ENCODE results near the gene HPSE2.
A peak's percentile ranks its signal among the peaks of the same experiment; 100 is the strongest.

Gene HPSE2

DNA sequence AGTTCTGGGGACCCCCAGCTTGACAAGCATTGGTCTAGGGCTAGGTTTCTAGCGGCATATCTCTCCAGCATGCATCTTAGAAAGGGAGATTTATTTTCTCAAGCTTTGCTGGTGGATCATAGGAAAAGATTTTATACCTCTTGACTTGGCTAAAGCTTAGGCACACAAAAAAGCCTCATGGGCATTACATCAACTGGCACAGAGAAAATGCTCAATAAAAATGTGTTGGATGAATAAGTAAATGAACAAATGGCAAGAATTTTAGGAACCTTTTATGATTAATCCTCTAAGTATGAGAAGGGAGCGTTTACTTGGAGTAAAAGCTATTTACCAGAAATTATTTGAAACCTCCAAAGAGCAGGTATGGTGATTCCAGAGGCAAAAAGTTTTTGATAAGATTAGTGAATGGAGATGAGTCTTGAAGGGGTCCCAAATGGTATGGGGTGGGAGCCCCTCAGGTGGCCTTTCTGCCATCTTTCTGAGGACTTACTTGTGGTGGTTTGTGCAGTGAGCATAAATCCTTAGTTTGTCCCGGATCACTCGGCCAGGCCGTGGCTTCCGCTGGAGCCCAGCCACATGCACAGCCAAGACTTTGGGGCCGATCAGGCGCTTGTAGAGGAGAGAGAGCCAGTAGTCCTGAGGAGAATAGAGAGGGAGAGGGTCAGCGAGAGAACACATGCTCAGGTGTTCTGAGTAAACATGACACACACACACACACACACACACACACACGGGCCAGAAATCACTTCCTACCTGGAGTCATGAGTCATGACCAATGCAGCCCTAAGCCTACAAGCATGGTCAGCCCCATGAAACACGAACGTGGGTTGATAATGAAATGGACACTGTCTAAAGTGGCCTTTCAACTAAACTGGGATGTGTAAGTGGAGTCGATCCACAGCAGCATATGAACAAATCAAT lies 745.8 kb downstream of the HPSE2 start:
- no peak for DNase-seq (ENCODE audit: low read depth)

DNA sequence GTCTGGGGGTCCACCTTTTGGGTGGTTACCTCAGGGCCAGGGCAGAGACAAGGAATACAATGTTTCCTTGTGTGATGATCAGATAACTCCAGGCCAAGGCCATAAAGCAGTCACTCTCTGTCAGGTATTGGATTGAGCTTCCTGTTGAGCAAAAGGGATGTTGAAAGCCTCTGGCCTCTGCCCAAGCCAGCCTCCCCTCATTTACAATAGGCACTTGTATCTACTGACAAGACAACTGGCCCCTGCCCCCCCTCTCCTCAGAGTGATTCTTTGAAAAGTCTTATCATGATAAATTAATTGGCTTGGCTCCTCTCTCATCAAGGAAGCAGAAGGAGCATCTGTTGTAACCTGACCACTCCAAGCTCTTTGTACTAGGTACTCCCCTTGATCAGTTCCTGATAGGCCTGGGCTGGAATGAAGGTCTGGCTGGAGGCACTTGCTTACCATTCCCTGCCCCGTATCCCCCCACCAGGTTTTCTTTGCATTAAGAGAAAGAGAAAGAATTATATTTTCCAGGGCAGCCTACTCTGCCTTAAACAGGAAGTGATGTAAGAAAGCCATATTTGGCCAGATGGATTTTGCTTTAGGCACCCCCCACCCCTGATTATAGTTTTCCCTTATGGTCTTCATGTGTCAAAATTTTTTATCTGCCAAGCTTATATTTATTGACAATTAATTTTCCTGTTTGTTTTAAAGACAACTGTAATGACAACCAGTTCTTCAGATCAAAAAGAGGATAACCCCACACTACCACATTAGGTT lies 746.8 kb downstream of the HPSE2 start:
- no peak for DNase-seq (ENCODE audit: low read depth)

DNA sequence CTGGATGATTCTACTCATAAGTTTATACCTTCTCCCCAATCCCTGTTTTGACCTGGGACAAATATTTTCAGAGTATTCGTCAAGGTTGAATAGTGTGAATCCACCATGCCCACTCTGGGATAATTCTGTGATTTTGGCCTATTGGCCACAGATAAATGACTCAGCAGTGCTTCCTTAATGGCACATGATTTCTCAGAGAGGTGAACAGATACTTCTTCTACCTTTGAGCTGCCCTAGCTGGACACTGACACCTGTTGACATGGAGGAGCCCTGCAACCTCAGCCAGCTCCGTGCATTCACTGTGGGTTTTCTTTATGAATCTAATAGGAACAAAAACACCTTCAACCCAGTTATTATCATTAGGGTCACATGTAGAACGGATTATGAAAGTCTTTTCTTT lies 748.0 kb downstream of the HPSE2 start:
- no peak for DNase-seq (ENCODE audit: low read depth)

DNA sequence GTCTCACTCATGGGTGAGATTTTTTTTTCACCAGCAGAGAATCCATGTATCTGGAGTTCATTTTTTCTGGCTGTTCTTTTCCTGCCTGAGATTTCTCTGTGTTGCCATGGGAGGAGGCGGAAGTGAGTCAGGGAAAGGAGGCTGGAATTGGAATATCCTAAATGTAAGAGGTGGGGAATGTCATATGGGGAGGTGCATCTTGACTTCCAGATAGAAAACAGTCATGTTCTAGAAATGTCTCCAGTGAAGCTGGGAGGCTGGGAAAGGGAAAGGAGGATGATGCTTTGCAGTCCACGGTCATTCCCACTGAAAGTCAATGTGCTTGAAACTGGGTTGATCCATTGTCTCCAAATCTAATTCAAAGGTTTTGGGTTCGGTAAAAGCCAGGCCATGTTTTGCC lies 749.2 kb downstream of the HPSE2 start:
- peak; percentile 89 for DNase-seq (ENCODE audit: low read depth)

DNA sequence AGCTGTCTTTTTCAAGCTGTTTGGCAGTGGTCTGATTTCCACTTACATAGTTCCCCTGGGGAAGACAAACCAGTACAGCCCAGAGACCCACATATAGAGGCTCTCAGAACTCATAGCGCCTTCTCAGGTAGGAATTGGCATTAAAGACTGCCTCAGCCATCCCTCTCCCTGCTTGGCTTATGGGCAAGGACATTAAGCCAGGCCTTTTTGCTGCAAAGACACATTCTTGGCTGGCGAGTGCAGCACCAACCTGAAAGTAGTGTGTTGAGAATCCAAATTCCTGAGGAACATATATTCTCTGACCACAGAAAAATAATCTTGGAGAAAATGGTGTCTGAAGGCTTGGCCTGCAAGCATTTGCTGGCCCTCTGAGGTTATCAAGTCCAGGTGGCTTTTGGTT lies 749.7 kb downstream of the HPSE2 start:
- DNase-seq (ENCODE audit: low read depth), result peak; percentile 49

DNA sequence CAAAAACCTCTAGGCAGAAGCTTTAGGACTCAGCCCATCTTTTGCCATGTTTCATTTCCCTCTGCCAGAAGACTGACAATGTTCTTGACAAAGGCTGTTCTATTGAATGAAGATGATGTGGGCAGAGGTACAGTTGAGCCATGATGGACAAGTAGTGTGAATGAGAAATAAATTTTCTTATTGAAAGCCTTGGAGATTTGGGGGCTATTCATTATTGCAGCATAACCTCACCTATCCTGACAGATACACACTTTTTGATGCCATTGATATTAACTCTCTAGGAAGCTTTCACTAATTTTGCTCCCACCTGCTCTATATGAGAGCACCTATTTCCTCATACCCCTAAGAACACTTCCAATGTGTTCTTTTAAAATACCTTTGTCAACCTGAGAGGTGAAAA lies 752.0 kb downstream of the HPSE2 start:
- no peak for DNase-seq (ENCODE audit: low read depth)

DNA sequence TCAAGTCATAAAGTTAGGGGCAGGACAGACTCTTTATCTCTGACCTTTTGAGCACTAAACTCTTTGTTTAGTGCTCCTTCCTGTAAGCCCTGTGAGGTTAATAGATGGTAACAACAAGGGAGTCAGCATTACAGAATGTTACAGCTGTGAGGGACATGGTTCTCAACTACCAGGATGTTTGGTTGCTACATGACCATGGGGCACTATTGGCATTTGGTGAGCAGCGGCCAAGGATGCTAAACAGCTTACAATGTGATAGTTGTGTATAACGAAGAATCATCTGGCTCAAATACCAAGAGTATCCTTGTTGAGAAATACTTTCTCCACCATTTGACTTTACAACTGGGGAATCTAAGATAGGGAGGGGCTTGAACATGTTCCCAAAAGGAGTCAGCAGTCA lies 753.6 kb downstream of the HPSE2 start:
- no peak for DNase-seq (ENCODE audit: low read depth)

DNA sequence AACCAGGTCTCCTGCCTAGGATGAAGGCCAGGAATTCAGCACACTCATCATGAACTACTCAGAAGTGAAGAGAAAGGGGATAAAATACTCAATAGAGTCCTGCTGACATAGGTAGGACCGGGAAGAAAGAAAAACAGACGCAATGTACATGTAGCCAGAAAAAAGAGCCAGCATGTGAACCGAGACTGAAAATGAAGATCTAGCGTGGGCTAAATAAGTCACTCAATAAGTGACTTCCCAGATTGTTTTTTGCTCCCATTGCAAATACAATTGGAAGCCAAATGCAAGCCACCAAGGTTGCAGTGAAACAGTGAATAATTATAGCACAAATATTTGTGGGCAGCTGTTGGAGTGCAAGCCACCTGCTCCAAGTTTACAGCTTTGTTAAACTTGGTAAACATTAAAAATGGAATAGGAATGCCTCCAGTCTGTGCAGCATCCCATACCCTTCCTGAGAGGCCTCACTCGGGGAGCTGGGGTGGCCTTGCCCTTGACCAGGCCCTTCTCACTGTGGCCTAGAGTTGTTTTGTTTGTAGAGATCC lies 754.2 kb downstream of the HPSE2 start:
- DNase-seq (ENCODE audit: low read depth), result no peak

DNA sequence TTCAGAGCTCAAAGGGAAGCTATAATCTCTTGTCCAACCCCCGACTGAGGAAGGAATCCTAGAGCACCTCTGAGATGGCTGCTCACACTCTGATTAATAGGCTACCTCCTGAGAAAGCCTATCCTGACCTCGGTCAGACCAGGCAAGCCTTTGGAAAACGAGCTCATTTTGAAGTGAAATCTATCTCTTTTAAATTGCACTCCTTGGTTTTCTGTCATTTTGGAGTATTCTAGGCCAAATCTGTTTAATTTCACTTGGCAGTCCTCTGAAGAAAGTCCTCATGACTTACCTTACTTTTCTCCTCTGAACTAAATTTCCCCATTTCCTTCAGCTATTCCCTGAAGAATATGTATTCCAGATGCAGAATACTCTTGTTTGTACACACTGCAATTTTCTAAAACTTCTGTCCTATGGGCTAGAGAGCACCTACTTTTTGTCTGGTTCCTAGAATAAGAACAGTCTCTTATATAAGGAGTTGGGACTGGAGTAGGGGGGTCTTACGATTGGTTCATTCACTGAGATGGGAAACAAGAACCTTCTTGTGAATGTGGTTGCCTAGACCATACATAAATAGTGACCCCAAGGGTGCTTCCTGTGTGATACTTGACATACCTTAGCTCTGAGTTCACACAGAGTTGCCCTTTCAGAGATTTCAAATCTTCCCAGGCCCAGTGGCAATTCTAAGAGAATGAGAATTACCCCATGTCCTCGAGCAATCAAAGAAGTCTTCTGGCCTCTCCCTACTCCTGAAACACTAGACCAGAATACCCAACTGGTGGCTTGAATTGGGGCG lies 757.0 kb downstream of the HPSE2 start:
- DNase-seq (ENCODE audit: low read depth), result peak; percentile 69

DNA sequence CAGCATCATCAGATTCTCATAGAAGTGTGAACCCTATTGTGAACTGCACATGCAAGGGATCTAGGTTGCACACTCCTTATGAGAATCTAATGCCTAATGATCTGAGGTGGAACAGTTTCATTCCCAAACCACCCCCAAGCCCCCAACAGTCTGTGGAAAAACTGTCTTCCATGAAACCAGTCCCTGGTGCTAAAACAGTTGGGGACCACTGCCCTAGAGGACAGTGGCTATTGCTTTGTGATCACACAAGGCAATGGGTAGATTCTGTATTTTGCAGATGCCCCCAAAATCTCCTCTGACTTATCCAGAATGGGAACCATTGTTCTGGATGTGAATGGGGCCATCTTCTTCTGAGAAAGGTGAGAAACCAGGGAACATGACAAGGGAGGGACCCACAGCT lies 757.8 kb downstream of the HPSE2 start:
- DNase-seq (ENCODE audit: low read depth), result no peak

DNA sequence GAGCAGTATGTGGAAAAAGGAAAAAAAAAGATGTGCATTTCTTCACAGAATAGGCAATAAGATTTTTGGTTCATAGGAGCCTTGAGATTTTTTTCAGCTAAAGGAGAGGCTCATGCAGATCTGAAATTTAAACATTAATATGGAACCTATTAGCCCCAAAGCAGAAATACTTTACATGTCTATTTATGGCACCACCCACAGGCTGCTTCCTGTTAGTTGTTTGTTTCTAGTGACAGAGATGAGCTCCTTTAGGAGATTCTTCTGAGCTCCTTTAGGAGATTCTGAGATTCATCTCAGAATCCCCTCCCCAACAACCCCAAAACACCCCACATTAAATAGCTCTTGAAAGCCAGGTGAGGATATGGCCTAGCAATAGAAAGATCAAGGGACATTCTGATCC lies 761.0 kb downstream of the HPSE2 start:
- DNase-seq (ENCODE audit: low read depth), result no peak

DNA sequence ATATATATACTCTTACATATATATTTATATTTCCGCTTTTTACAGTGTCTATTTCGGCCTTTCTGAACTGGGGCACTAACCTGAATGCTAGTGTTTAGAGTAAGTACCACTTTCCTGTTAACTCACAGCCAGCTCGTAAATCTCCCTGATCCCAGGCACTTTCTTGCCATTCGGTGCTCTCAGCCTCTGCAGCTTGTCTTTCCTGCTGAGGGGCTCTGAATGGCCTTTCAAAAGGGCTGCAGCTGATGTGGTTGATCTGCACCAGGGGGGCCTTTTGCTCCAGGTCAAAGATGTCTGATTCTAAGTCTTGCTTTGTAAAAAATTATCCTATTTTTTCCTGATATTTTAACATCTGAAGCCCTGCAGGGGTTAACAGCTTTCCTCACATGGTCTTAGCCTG lies 763.5 kb downstream of the HPSE2 start:
- no peak for DNase-seq (ENCODE audit: low read depth)

DNA sequence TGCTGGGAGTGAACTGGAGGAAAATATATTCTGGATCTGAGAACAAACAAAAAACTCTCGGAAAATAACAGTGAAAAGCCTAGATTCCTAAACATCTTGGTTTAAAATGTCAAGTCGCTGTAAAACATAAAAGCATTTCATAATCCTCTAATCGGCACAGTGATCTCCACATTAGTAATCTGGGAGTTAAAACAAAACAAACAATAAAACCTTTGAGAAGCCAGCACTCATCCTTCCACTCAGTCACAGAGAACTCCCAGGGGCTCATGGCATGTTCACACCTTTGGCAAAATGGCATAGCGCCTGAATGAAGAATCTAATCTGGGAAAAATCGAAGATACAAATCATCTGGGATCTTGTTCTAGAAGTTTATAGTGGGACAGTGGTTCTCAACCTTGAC lies 764.8 kb downstream of the HPSE2 start:
- DNase-seq (ENCODE audit: low read depth), result peak; percentile 8

DNA sequence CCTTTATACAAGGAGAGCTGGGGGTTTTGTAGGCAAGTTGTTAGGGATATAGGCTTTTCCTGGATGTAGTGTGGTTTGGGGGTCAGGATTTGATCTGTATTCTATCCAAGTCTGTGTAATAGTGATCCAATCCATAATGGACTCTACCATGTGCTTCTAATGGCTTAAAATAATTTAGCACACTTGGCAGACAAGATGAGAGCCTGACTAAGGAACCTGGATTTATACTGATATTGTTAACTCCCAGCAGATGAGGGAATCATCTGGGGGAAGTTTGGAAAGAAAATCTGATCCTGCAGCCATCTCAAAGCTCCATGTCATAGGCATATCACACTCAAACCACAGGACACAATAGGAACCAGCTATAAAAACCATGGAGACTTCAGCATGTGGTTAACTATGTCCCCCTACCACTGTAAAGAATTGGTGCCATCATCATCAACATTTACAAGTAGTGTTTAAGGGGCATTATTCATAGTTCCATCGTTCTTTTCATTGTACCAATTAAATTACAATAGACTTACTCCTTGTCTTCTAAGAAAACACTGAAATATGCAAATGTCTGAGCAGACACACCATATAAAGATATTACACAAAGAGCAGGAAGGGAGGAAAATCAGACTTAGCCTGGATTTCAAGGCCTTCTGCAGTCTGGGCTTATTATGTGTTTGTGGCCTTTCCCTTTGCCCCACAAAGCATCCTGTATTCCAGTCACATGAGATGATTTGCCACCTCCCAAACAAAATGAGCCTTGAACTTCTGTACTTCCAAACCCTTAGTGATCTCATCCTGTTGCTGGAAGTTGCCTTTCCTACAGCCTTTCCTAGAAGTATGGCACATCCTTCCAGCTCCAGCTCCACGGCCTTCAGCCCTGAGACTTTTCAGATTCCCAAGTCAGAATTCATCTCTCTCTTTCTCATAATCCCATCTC lies 766.4 kb downstream of the HPSE2 start:
- no peak for DNase-seq (ENCODE audit: low read depth)

DNA sequence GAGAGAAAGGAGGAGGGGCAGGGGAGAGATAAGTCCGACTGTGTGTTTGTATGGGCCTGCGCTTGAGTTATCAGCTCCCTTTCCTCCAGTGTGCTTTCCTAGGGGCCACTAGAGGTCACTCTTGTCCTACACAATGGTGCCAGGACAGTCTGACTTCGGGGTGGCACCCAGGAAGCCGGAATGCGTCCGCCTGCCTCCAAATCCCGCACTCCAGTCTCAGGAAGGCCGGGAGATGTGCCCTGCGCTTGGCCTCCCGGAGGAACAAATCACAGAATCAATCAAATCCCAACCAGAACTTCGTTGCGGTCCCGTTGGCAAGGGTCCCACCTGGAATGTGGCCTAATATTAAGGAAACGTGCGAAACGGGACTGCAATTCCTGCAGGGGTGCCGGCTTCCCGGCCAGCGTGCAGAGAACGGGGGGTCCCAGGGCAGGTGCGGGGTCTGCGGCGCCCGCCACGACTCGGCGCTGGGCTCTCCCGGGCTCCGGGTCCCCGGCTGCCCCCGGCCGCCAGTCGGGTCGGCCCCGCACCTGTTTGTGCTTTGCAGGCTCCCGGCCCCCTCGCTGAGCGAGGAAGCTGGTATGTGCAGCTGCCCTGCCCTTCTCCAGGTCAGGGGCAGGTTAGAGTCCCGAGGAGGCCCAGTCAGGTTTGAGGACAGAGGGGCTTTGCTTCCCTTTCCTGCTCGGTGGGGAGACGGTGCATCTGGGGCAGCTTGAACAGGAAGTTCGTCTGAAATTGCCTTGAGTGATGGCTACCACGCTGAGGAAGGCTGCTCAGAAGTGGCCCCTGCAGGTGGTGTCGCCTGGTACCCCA lies 767.9 kb downstream of the HPSE2 start:
- peak; percentile 89 for DNase-seq (ENCODE audit: low read depth)

DNA sequence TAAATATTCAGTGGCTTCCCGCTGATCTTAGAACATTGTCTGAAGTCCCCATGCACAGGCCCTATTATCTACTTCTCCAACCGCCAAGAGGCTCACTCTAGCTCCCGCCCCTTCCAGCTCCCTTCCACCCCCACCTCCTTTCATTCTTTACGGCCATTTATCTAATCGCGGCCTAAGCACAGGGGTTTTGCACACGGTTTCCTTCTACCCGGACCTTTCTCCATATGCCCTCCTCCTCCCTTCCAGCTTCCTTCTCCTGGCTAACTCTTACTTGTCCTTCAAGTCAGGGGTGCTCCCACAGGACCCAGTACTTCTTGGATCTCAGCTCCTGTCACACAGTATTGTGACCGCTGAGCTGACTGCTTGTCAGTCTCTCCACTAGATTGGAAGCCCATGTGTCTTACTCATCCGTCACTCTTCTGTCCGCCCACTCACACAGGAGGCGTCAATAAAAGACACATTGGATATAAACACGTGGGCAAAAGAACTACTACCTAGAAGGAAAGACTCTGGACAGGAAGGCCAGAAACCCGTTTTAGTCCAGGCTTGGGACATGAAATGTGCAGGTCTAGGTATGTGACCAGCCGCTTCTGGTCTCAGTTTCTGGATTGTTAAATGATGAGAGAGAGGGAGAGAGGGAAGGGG lies 768.7 kb downstream of the HPSE2 start:
- no peak for DNase-seq (ENCODE audit: low read depth)

DNA sequence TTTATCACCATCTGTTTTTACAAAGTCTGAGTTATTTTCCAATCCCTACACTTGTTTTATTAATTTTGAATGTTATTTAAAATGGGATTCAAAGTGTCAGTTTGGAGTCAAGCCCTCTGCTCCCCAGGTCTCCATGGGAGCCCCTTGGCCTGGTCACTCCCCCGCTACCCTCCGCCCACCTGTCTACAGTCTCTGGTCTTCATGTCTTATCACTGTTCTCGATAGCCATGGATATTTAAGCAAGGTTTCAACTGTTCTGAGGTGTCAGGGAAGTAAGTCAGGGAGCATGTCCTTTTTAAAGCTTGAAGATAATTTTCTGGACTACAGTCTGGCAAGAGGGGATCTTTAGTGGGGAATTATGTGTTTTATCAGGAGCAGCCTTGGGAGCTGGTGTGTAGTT lies 769.8 kb downstream of the HPSE2 start:
- no peak for DNase-seq (ENCODE audit: low read depth)

DNA sequence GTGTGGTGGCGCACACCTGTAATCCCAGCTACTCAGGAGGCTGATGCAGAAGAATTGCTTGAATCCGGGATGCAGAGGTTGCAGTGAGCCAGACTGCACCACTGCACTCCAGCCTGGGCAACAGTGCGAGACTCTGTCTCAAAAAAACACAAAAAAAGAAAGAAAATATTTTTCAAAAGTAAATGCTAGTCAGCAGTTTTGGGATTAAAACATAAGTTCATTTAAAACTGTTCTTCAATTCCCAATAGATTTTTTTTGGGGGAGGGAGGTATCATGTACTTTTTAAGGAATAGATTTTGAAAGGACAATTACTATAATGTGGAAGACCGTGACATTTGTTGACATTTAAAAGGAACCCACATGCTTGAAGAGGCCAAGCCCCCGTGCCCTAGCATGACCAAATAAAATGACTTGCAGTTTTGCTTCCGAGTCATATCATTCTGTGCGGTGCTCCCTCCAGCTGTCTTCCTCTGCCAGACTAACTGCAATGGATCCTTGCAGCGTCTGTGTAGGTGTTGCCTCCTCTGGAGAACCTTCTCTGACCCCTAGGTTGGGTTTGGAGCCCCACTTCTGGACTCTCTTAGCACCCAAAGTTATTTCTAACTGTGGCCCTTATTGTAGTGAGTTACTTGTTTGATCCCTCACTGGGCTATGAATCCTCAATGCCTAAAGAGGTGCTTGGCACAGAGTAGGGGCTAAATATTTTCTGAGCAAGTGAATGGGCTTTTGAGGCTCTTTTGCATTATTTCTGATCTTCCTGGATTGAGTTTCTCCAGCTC lies 771.5 kb downstream of the HPSE2 start:
- DNase-seq (ENCODE audit: low read depth), result no peak

DNA sequence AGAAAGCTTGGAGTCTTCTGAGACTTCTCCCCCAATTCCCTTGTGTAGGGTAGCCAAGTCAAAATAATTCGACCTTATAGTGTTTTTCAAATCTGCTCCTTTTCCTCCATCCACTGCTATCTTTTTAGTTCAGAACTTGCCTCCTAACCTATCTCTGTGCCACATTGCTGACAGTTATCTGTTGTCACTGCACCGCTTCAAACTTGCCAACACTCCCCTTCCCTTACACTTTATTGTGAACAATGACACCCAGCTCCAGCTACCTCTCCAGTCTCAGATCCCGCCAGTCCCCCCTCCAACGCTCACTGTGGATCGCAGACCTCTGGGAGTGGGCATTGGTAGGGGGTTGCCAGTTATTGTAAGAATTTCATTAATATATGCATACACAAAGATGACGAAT lies 772.6 kb downstream of the HPSE2 start:
- DNase-seq (ENCODE audit: low read depth), result no peak

Data from ELR (cell line).